Measurements from ENCODE around the gene ADGRV1.

The ADGRV1 gene

DNA sequence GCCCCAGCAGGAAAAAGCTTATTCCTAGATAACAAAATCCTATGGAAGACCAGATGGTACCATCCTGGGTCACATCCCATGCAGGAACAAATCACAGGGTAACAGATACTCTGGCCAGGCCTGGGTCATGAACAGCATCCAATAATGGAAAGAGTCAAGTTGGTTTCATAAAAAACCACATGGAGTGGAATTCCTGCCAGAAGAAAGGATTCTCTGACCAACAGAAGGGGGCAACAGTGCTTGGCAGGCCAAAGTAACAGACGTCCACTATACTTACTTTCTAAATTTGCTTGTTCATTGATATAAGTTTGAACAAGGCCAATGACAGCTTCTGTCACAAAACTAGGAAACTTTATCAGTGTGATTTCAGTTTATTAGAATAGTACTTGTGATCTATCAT lies 551.0 kb downstream of the ADGRV1 start:
- CTCF ChIA-PET = no interaction called here
- no peak for DNase-seq (ENCODE audit: extremely low spot score)
- POLR2A ChIA-PET = interaction anchor here (1.5 kb wide), 1 partner anchor 271 kb away, joined by 3 read pairs; no protein-coding TSS in a partner anchor
- TF ChIP-seq NFRKB (IDR thresholded peaks at IDR 0.05) (no peak), HDGF (IDR thresholded peaks at IDR 0.05; ENCODE audit: borderline replicate concordance) (no peak), ZNF384 (IDR thresholded peaks at IDR 0.05) (no peak), TARDBP (IDR thresholded peaks at IDR 0.05) (no peak), SUZ12 (IDR thresholded peaks at IDR 0.05) (no peak)
- TF ChIP-seq, protein P1, sequence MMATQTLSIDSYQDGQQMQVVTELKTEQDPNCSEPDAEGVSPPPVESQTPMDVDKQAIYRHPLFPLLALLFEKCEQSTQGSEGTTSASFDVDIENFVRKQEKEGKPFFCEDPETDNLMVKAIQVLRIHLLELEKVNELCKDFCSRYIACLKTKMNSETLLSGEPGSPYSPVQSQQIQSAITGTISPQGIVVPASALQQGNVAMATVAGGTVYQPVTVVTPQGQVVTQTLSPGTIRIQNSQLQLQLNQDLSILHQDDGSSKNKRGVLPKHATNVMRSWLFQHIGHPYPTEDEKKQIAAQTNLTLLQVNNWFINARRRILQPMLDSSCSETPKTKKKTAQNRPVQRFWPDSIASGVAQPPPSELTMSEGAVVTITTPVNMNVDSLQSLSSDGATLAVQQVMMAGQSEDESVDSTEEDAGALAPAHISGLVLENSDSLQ (IDR thresholded peaks at IDR 0.05) = no peak

DNA sequence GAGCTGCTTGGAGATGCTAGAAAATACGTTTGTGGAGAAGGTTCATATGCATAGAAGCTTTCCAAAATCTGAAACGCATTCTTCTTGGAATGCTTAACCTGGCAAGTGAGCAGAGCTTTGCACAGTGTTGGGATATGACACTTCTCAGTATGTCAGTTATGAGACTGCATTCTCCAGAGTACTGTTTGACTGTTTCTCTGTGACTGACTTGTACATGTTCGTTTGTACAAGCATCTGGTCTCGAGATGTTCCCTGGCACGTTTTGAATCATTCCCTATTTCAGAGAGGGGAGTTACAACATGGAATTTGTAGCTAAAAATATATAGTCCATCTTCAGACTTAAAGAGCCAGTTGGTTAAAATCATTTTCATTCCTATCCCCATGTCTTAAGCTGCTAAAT lies 552.1 kb downstream of the ADGRV1 start:
- TF ChIP-seq ARNT (IDR thresholded peaks at IDR 0.05) (no peak), BHLHE40 (IDR thresholded peaks at IDR 0.05; ENCODE audit: borderline replicate concordance) (no peak), SUZ12 (IDR thresholded peaks at IDR 0.05) (no peak), L3MBTL2 (conservative IDR thresholded peaks at IDR 0.05) (no peak), FOXM1 (IDR thresholded peaks at IDR 0.05; ENCODE audit: borderline replicate concordance) (no peak), FOXA1 (IDR thresholded peaks at IDR 0.05) (no peak), LEF1 (IDR thresholded peaks at IDR 0.05; ENCODE audit: borderline replicate concordance) (no peak)
- ChIA-PET CTCF (no interaction called here), POLR2A (interaction anchor here (1.5 kb wide), 1 partner anchor 270 kb away, joined by 3 read pairs; no protein-coding TSS in a partner anchor)
- no peak for DNase-seq (ENCODE audit: extremely low spot score)

DNA sequence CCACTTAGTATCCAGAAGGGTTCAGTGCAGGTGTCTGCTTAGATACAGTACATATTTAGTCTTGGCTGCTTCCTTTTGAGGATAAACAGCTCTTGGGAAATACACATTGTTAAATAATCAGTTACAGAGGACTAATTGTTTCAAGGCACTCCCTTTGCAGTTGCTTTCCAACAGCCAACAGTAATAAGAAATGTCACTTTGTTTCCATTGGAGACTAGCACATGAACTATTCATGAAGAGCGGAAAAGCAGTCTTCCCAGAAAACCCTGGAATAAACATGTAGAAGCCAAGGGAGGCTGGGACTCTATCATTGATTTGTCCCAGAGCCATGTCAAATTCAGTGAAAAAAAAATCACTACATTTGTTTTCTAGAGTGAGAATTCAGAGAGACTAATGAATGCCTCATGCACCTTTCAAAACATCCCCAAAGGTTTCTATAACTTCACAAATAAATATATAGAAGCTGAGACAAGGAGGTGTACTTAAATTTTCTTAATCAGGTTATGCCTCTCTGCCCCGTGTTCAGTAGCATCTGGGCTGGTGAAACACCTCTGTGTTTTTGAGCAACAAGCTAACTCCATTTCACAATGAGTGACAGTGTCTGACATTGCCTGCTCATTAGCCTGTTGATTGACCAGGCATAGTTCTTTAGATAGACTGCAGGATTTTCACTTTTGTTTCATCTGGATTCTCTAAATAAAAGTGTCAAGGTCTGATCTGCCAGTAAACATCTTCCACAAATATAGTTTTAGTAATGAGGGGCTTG lies 553.1 kb downstream of the ADGRV1 start:
- ChIA-PET CTCF (interaction anchor here (0.6 kb wide), 1 partner anchor 121 kb away, joined by 3 read pairs; no protein-coding TSS in a partner anchor), POLR2A (no interaction called here)
- no peak for DNase-seq (ENCODE audit: extremely low spot score)
- no peak for TF ChIP-seq FOXM1 (IDR thresholded peaks at IDR 0.05; ENCODE audit: borderline replicate concordance)
- no peak for TF ChIP-seq ELF4 (IDR thresholded peaks at IDR 0.05)
- TF ChIP-seq FOXA1 (IDR thresholded peaks at IDR 0.05) = no peak
- TF ChIP-seq LEF1 (IDR thresholded peaks at IDR 0.05; ENCODE audit: borderline replicate concordance) = no peak

DNA sequence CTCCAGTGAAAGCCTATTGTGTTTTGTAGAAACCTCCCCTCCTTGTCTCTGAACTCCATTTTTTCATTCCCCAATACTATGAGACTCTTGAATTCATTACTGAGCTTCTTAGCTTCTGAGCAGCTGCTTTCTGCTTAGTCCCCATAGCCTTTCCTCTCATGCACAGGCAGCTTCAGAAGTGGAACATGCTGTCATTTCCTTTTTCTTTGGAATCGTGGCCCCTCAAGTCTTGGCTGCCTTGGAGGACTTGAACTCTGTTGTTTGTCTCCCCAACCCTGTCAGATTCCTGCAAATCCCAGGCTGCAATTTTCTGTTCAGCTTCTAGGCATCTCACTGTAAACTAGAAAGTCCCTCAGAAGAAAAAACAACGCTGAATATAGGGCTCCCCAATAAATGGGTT lies 556.1 kb downstream of the ADGRV1 start:
- ChIA-PET POLR2A (no interaction called here), CTCF (interaction anchor here (0.7 kb wide), 1 partner anchor 11 kb away, joined by 3 read pairs; no protein-coding TSS in a partner anchor)
- no peak for DNase-seq (ENCODE audit: extremely low spot score)
- no peak for TF ChIP-seq FOXK2 (IDR thresholded peaks at IDR 0.05)
- TF ChIP-seq, protein P1 (IDR thresholded peaks at IDR 0.05) = no peak

DNA sequence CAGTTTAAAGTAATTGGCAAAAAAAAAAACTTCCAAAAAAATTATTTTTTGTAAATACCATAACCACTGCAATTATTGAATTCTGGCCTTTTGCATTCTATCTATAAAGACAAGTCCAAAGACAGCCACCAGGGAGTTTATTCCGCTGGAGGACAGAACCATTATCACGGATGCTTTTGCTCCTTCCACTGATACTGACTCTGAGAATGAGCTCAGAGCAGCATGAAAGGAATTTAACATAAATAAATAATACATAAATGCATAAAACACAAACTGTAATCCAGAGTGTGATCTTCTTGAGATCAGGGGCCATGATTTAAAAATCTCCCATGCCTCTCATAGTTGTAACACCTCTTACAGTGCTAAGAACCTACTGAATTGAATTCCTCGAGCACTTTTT lies 559.8 kb downstream of the ADGRV1 start:
- no peak for TF ChIP-seq ARNT (IDR thresholded peaks at IDR 0.05)
- TF ChIP-seq CTBP1 (IDR thresholded peaks at IDR 0.05; ENCODE audit: borderline replicate concordance) = no peak
- no peak for TF ChIP-seq FOXK2 (IDR thresholded peaks at IDR 0.05)
- no peak for TF ChIP-seq LEF1 (IDR thresholded peaks at IDR 0.05; ENCODE audit: borderline replicate concordance)
- no peak for TF ChIP-seq L3MBTL2 (conservative IDR thresholded peaks at IDR 0.05)
- no peak for TF ChIP-seq NFRKB (IDR thresholded peaks at IDR 0.05)
- TF ChIP-seq HDGF (IDR thresholded peaks at IDR 0.05; ENCODE audit: borderline replicate concordance) = no peak
- TF ChIP-seq BHLHE40 (IDR thresholded peaks at IDR 0.05; ENCODE audit: borderline replicate concordance) = no peak
- TF ChIP-seq FOXM1 (IDR thresholded peaks at IDR 0.05; ENCODE audit: borderline replicate concordance) = no peak
- TF ChIP-seq, protein P1 (IDR thresholded peaks at IDR 0.05) = no peak
- TF ChIP-seq SUZ12 (IDR thresholded peaks at IDR 0.05) = no peak
- no peak for TF ChIP-seq TARDBP (IDR thresholded peaks at IDR 0.05)
- DNase-seq (ENCODE audit: extremely low spot score) = no peak
- CTCF ChIA-PET = no interaction called here

DNA sequence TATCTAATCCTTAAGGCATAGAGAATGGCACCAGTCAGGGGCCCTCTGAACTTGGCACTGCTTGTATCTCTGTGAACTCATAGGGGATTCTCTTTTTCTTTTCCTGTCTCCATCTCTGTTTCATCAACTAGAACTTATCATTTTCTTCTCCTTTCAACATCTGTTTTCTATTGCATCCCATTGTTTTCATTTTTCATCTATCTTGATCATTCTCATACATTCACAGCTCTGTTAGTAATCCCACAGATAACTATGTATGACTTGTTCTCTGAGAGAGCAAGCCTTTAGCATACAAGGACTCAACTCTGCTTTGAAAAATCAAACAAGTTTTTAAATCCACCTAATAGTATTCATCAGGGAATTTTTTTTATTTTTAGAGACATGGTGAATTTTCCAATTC lies 560.2 kb downstream of the ADGRV1 start:
- TF ChIP-seq TARDBP (IDR thresholded peaks at IDR 0.05) (no peak), HDGF (IDR thresholded peaks at IDR 0.05; ENCODE audit: borderline replicate concordance) (no peak), LEF1 (IDR thresholded peaks at IDR 0.05; ENCODE audit: borderline replicate concordance) (no peak), NFRKB (IDR thresholded peaks at IDR 0.05) (no peak), CTBP1 (IDR thresholded peaks at IDR 0.05; ENCODE audit: borderline replicate concordance) (no peak), FOXA1 (IDR thresholded peaks at IDR 0.05) (no peak), ZNF384 (IDR thresholded peaks at IDR 0.05) (no peak)
- ChIA-PET POLR2A (no interaction called here), CTCF (no interaction called here)
- DNase-seq (ENCODE audit: extremely low spot score) = no peak

More for the DNA sequence above, 559.8 kb downstream of the ADGRV1 start:
- POLR2A ChIA-PET = no interaction called here

DNA sequence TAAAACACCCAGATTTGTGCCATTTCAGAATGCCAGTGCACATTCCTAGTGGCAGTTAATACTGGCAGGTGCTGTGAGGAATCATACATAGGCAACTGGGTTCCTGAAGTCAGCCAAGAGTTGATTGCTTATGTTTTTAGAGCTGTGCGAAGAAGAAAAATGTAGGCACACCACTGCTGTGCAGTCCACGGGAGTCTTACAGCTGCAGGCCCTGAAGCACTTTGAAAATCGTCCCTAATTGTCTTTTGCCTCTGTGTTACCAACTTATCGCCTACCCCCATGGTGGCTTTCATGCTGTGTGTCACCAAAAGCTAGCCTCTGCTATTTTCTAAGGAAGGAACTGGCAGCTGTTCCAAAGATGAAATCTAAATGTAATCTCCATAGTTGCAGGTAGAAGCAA lies 560.6 kb downstream of the ADGRV1 start:
- no peak for DNase-seq (ENCODE audit: extremely low spot score)
- POLR2A ChIA-PET = no interaction called here
- TF ChIP-seq ELF4 (IDR thresholded peaks at IDR 0.05) (no peak), HDGF (IDR thresholded peaks at IDR 0.05; ENCODE audit: borderline replicate concordance) (no peak), SP1 (IDR thresholded peaks at IDR 0.05) (no peak), ARNT (IDR thresholded peaks at IDR 0.05) (no peak), FOXM1 (IDR thresholded peaks at IDR 0.05; ENCODE audit: borderline replicate concordance) (no peak), BHLHE40 (IDR thresholded peaks at IDR 0.05; ENCODE audit: borderline replicate concordance) (no peak), LEF1 (IDR thresholded peaks at IDR 0.05; ENCODE audit: borderline replicate concordance) (no peak), TARDBP (IDR thresholded peaks at IDR 0.05) (no peak), SUZ12 (IDR thresholded peaks at IDR 0.05) (no peak), L3MBTL2 (conservative IDR thresholded peaks at IDR 0.05) (no peak), ZNF384 (IDR thresholded peaks at IDR 0.05) (no peak), FOXK2 (IDR thresholded peaks at IDR 0.05) (no peak), FOXA1 (IDR thresholded peaks at IDR 0.05) (no peak)
- TF ChIP-seq, protein P1 (IDR thresholded peaks at IDR 0.05) = no peak
- CTCF ChIA-PET = no interaction called here
